HepG2 (cell line): Measurements from ENCODE around the gene ICE1. TPM values are rescaled to one million over a fixed set of nuclear protein-coding genes. Genes with fewer than 3 reads are reported as not detected.

Source experiments
- ATAC-seq: fragments of 200-7000 bp; cut with Tn5 transposase; 3 replicates; pipeline ENCODE4 v1.9.1; 2020; ENCODE audit warnings: mild to moderate bottlenecking, moderate library complexity
- BruUV-seq: library from RNA; stranded (reverse); fragments of 400-500 nt; replicated peaks from 2 replicates; lab custom pipeline; 2021; lab: Mats Ljungman, UMichigan
- CTCF ChIA-PET: fragments of 300-600 bp; formaldehyde crosslinking; extraction: SDS; loops from one replicate; lab custom pipeline; 2021; ENCODE audit warnings: low total read pairs, inconsistent platforms, low intra/inter-chr PET ratio; lab: Yijun Ruan, JAX
- POLR2A ChIA-PET: fragments of 350-600 bp; sonication (Branson Sonifier 250); formaldehyde crosslinking; loops from one replicate; lab custom pipeline; 2020; ENCODE audit warnings: antibody characterized with exemption, inconsistent platforms; lab: Yijun Ruan, JAX
- DNase-seq: peaks from one replicate; pipeline ENCODE4 v3.0.0-alpha.2; 2015; ENCODE audit warnings: low spot score
- FAIRE-seq: peaks from 3 replicates; lab custom pipeline; 2011; peaks lifted over from hg19 to GRCh38; lab: Jason Lieb, UNC
- H2AFZ ChIP-seq: one replicate; pipeline ENCODE4 v1.6.1; 2011; ENCODE audit warnings: low read length, inconsistent platforms
- H3K27ac ChIP-seq: fragments of 300-600 bp; 3 replicates; pipeline ENCODE4 v1.8.0; 2011; ENCODE audit warnings: mixed run types, mild to moderate bottlenecking, mixed read lengths, low read length, inconsistent platforms; ENCODE audit not compliant: insufficient read depth; ENCODE audit errors: extremely low read length
- H3K27me3 ChIP-seq, 2 experiments: fragments of 200-600 bp in 1 of 2; 2 replicates in 1 of 2; 3 replicates in 1 of 2; pipeline versions ENCODE4 v1.6.0 to v1.8.0; 2011; ENCODE audit warnings: low read length in 2 of 2, mild to moderate bottlenecking in 2 of 2, moderate library complexity in 2 of 2, inconsistent platforms in 1 of 2; ENCODE audit not compliant: insufficient read depth in 2 of 2, control insufficient read depth in 1 of 2
- H3K36me3 ChIP-seq, 2 experiments: fragments of 200-600 bp in 1 of 2; replicated peaks in 1 of 2; 2 replicates in 1 of 2; 3 replicates in 1 of 2; pipeline versions ENCODE4 v1.5.1 to v1.8.0; 2011; ENCODE audit warnings: low read length in 2 of 2, inconsistent platforms in 1 of 2; ENCODE audit not compliant: insufficient read depth in 2 of 2, control insufficient read depth in 1 of 2
- H3K4me1 ChIP-seq: 2 replicates; pipeline ENCODE4 v1.5.1; 2012; ENCODE audit warnings: low read length, inconsistent platforms; ENCODE audit not compliant: insufficient read depth
- H3K4me2 ChIP-seq: 2 replicates; pipeline ENCODE4 v1.6.0; 2011; ENCODE audit warnings: low read depth, low read length, inconsistent platforms
- H3K4me3 ChIP-seq, 3 experiments: fragments of 200-600 bp in 1 of 3; sonication (generic), shearing (Covaris generic) in 1 of 3; replicated peaks in 1 of 3; 2 replicates each; pipeline ENCODE4 v1.5.1; 2011 to 2016; ENCODE audit warnings: low read length in 3 of 3, inconsistent platforms in 2 of 3, low read depth in 2 of 3, mild to moderate bottlenecking in 2 of 3, control low read depth in 1 of 3, mixed read lengths in 1 of 3; ENCODE audit not compliant: insufficient read depth in 1 of 3
- H3K79me2 ChIP-seq: one replicate; pipeline ENCODE4 v1.6.1; 2011; ENCODE audit warnings: low read length, inconsistent platforms; ENCODE audit not compliant: insufficient read depth
- H3K9ac ChIP-seq: 2 replicates; pipeline ENCODE4 v1.6.0; 2011; ENCODE audit warnings: mild to moderate bottlenecking, low read depth, low read length, inconsistent platforms; ENCODE audit not compliant: insufficient read depth
- H3K9me3 ChIP-seq: 2 replicates; pipeline ENCODE4 v1.5.1; 2012; ENCODE audit warnings: mild to moderate bottlenecking, low read length
- H4K20me1 ChIP-seq: 2 replicates; pipeline ENCODE4 v1.6.0; 2011; ENCODE audit warnings: inconsistent platforms, mild to moderate bottlenecking, low read length, moderate library complexity; ENCODE audit not compliant: insufficient read depth
- ELF3 ChIP-seq: IDR thresholded peaks from 2 replicates; pipeline ENCODE4 v1.6.1; 2016; ENCODE audit warnings: missing genetic modification reagents, missing compliant biosample characterization
- HMGA1 ChIP-seq: sonication (generic); formaldehyde crosslinking; conservative IDR thresholded peaks from 2 replicates; pipeline ENCODE4 v1.4.0; 2020; ENCODE audit warnings: missing genetic modification reagents
- RELA ChIP-seq: sonication (generic); formaldehyde crosslinking; IDR thresholded peaks from 2 replicates; pipeline ENCODE4 v1.4.0; 2020; ENCODE audit warnings: missing genetic modification reagents
- YY1 ChIP-seq: IDR thresholded peaks from 2 replicates; pipeline ENCODE4 v1.6.1; 2011; ENCODE audit warnings: low read length, low read depth, moderate library complexity, mild to moderate bottlenecking; ENCODE audit not compliant: insufficient read depth, insufficient replicate concordance
- ZMYM3 ChIP-seq: sonication (generic); formaldehyde crosslinking; IDR thresholded peaks from 2 replicates; pipeline ENCODE4 v1.5.1; 2020; ENCODE audit warnings: mild to moderate bottlenecking, missing genetic modification reagents
- WGBS: methylation state at CpG from one replicate; pipeline ENCODE4 v1.1.6; 2017; ENCODE audit warnings: low lambda C conversion rate; 5-methylcytosine and 5-hydroxymethylcytosine counted together
- in situ Hi-C: cut with HindIII; loops from 2 replicates; pipeline ENCODE4 v1.10.0; 2017; ENCODE audit warnings: low pct_unique_long_range_greater_than_20kb; ENCODE audit not compliant: extremely low pct_ligation_motif_present
- intact Hi-C: fragments of 100-400 bp; cut with micrococcal nuclease; formaldehyde crosslinking; loops from one replicate; pipeline ENCODE4 v1.10.0; 2022; ENCODE audit not compliant: unreplicated experiment
- polyA plus RNA-seq, 8 experiments: library from polyadenylated mRNA; depleted of rRNA in 3 of 8; stranded (reverse) in 7 of 8; unstranded in 1 of 8; fragments of >200 nt; fragmentation: Illumina TruSeq in 4 of 8; extraction: Trizol in 4 of 8; gene quantifications; 2 replicates each; pipeline versions ENCODE4 v1.2.1 to v1.2.3, GENCODE V29; 2011 to 2016; ENCODE audit warnings: low read depth in 4 of 8, missing spikeins in 1 of 8, mixed read lengths in 1 of 8; ENCODE audit not compliant: insufficient read depth in 1 of 8
- total RNA-seq, 5 experiments: library from RNA; depleted of rRNA; stranded (reverse); fragments of >200 nt; fragmentation: Illumina TruSeq; extraction: Trizol; gene quantifications; 2 replicates each; pipeline ENCODE4 v1.2.3, GENCODE V29; 2016; ENCODE audit warnings: low read depth in 1 of 5
- TF ChIP-seq, protein P1 (sequence below): sonication (generic); formaldehyde crosslinking; IDR thresholded peaks from 2 replicates; pipeline ENCODE4 v1.8.0; 2022; ENCODE audit warnings: low read depth, missing genetic modification reagents

The ICE1 gene
- total and polyA plus RNA-seq, 2 of the 13 experiments (the other 11 are each of a cell fraction or from before 2014, with no cell fraction given): 9.1 to 27.6 TPM

DNA sequence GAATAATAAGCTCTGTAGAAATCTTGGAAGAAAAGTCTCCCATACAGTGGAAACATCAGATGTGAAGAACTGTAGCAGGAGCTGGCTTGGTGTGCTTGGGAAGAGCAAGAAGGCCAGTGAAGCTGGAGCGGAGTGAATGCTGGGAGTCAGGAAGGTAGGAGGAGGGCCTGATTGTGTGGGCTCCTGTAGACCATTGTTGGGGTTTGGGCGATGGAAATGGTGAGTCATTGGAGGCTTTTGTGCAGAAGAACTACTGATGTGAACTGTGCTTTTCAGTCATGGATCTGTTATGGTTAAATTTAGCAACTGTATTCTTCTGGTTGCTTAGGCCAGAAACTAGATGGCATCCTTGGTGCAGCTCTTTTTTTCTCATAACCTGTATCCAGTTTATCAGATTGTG, 2.3 kb downstream of the ICE1 start:
- 91% methylated on average over 2 of the region's 2 CpGs for WGBS
- TF ChIP-seq RELA (CRISPR knock-in tag): no peak
- no peak for TF ChIP-seq ZMYM3 (CRISPR knock-in tag)
- no peak for TF ChIP-seq ELF3 (CRISPR knock-in tag)
- no TSS peak for BruUV-seq
- no peak overlapping the region for H3K27ac ChIP-seq
- peak overlapping the region; percentile 99 for H3K4me2 ChIP-seq
- POLR2A ChIA-PET: no interaction called here
- CTCF ChIA-PET: no interaction called here
- in situ Hi-C loops (loop anchor here (5.0 to 25.0 kb wide), 2 partner anchors 287 to 547 kb away; partner anchors contain the start of gene ADAMTS16), intact Hi-C loops (loop anchor here (5.0 kb wide), 1 partner anchor 62 kb away; no protein-coding TSS in a partner anchor)
- H3K79me2 ChIP-seq: peaks cover 67% of the 10 kb centered on the region
- H3K9me3 ChIP-seq: no peaks in the 10 kb centered on the region
- no peak overlapping the region for H3K9ac ChIP-seq
- peaks cover 13% of the 10 kb centered on the region; the same call in 1 of the 2 replicates for H4K20me1 ChIP-seq
- peaks cover 57% of the 10 kb centered on the region for H3K4me1 ChIP-seq
- H3K36me3 ChIP-seq: peaks cover 2% of the 10 kb centered on the region in 2 experiments; a peak in 2 of 5 replicates
- H3K4me3 ChIP-seq: no peak overlapping the region
- H3K27me3 ChIP-seq: no peaks in the 10 kb centered on the region
- no peak overlapping the region for H2AFZ ChIP-seq
- FAIRE-seq: no peak
- no peak for ATAC-seq
- DNase-seq: no peak

DNA sequence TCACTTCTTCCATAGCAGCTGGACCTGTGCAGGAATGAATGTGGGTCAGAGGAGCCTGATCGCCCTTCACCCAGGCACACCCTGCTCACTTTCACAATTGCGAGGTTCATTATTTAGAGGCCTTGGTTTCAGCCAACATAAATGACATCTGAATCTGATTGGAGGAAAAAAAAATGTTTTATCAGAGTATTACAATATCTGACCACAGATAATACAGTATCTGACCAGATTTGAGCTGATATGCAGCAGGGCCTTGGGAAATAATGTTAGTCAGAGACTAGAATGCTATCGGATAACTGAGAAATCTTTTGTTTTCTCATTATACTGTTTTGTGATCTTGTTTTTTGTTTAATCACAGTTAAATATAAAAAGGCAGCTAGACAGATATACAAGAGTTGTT, 7.7 kb downstream of the ICE1 start:
- Histone ChIP-seq H3K27me3 (no peaks in the 10 kb centered on the region), H3K79me2 (peaks cover 94% of the 10 kb centered on the region), H3K36me3 (peaks cover 2 to 3% of the 10 kb centered on the region in 2 experiments; a peak in 3 of 5 replicates), H3K9ac (no peak overlapping the region), H3K27ac (no peak overlapping the region), H3K4me2 (no peak overlapping the region), H3K4me1 (peaks cover 30% of the 10 kb centered on the region), H3K9me3 (no peaks in the 10 kb centered on the region), H3K4me3 (no peak overlapping the region)
- ChIA-PET POLR2A (no interaction called here), CTCF (no interaction called here)
- 98% methylated on average over 3 of the region's 3 CpGs for WGBS
- FAIRE-seq (no peak), ATAC-seq (no peak)
- in situ Hi-C loops: no loop called here
- BruUV-seq: no TSS peak
- TF ChIP-seq YY1 (no peak), HMGA1 (CRISPR knock-in tag) (no peak)
- TF ChIP-seq, protein P1, sequence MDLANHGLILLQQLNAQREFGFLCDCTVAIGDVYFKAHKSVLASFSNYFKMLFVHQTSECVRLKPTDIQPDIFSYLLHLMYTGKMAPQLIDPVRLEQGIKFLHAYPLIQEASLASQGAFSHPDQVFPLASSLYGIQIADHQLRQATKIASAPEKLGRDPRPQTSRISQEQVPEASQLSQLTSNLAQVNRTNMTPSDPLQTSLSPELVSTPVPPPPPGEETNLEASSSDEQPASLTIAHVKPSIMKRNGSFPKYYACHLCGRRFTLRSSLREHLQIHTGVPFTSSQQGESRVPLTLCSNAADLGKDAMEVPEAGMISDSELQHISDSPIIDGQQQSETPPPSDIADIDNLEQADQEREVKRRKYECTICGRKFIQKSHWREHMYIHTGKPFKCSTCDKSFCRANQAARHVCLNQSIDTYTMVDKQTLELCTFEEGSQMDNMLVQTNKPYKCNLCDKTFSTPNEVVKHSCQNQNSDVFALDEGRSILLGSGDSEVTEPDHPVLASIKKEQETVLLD (CRISPR knock-in tag): no peak
- TF ChIP-seq, all 625 proteins: peak for 0
- H4K20me1 ChIP-seq: peaks cover 13% of the 10 kb centered on the region; the same call in 1 of the 2 replicates
- H2AFZ ChIP-seq: no peak overlapping the region
- intact Hi-C loops: no loop called here
- no peak for DNase-seq
